GM12878 (cell line): ENCODE measurements around the gene TACC2. TPM values are rescaled to one million over a fixed set of nuclear protein-coding genes. Genes with fewer than 3 reads are reported as not detected.

Source experiments
- ATAC-seq: fragments of 200-7000 bp; cut with Tn5 transposase; 3 replicates; pipeline ENCODE4 v1.9.1; 2020; ENCODE audit warnings: mild to moderate bottlenecking, moderate library complexity
- BruUV-seq: library from RNA; stranded (reverse); fragments of 400-500 nt; replicated peaks from 2 replicates; lab custom pipeline; 2021; lab: Mats Ljungman, UMichigan
- CTCF ChIA-PET: fragments of 300-600 bp; sonication (Branson Sonifier 250); formaldehyde crosslinking; extraction: SDS; loops from one replicate; lab custom pipeline; 2021; ENCODE audit warnings: inconsistent platforms; lab: Yijun Ruan, JAX
- POLR2A ChIA-PET: fragments of 350-600 bp; formaldehyde crosslinking; extraction: SDS; loops from one replicate; lab custom pipeline; 2021; ENCODE audit warnings: inconsistent platforms; lab: Charles Lee
- RAD21 ChIA-PET: fragments of 300-600 bp; sonication (Branson Sonifier 250); formaldehyde crosslinking; loops from one replicate; lab custom pipeline; 2023; ENCODE audit warnings: antibody characterized with exemption; ENCODE audit not compliant: unreplicated experiment; lab: Charles Lee
- SMC1A ChIA-PET: fragments of 300-600 bp; sonication (Branson Sonifier 250); formaldehyde crosslinking; loops from one replicate; lab custom pipeline; 2023; ENCODE audit not compliant: unreplicated experiment, uncharacterized antibody; lab: Charles Lee
- DNase-seq: peaks from one replicate; pipeline ENCODE4 v3.0.0-alpha.2; 2011; ENCODE audit warnings: low read depth, low spot score
- FAIRE-seq: peaks from 3 replicates; lab custom pipeline; 2011; peaks lifted over from hg19 to GRCh38; lab: Jason Lieb, UNC
- H2AFZ ChIP-seq: 2 replicates; pipeline ENCODE4 v1.6.0; 2011; ENCODE audit warnings: low read depth, low read length, control low read depth; ENCODE audit not compliant: control insufficient read depth
- H3K27ac ChIP-seq: 2 replicates; pipeline ENCODE4 v1.5.1; 2011; ENCODE audit warnings: control low read depth; ENCODE audit not compliant: control insufficient read depth, insufficient read depth
- H3K27me3 ChIP-seq, 2 experiments: replicated peaks in 1 of 2; 2 replicates each; pipeline versions ENCODE4 v1.6.0 to v1.6.1; 2011; ENCODE audit warnings: low read length in 1 of 2; ENCODE audit not compliant: control insufficient read depth in 2 of 2, insufficient read depth in 2 of 2
- H3K36me3 ChIP-seq, 2 experiments: 2 replicates each; pipeline ENCODE4 v1.5.1; 2011; ENCODE audit warnings: low read length in 1 of 2; ENCODE audit not compliant: control insufficient read depth in 2 of 2, insufficient read depth in 2 of 2
- H3K4me1 ChIP-seq: 2 replicates; pipeline ENCODE4 v1.6.1; 2011; ENCODE audit warnings: mild to moderate bottlenecking, low read length, moderate library complexity, mixed read lengths; ENCODE audit not compliant: control insufficient read depth, insufficient read depth
- H3K4me2 ChIP-seq: 2 replicates; pipeline ENCODE4 v1.6.0; 2011; ENCODE audit warnings: control low read depth; ENCODE audit not compliant: control insufficient read depth, insufficient read depth
- H3K4me3 ChIP-seq: fragments of 200-600 bp; sonication (generic); 2 replicates; pipeline ENCODE4 v1.5.1; 2016
- H3K79me2 ChIP-seq: 2 replicates; pipeline ENCODE4 v1.6.0; 2011; ENCODE audit warnings: low read length; ENCODE audit not compliant: control insufficient read depth, insufficient read depth
- H3K9ac ChIP-seq: 2 replicates; pipeline ENCODE4 v1.8.0; 2011; ENCODE audit warnings: low read length, control low read depth, mixed read lengths; ENCODE audit not compliant: control insufficient read depth, insufficient read depth
- H3K9me3 ChIP-seq: replicated peaks from 3 replicates; pipeline ENCODE4 v1.5.1; 2011; ENCODE audit warnings: mild to moderate bottlenecking, low read length; ENCODE audit not compliant: control insufficient read depth, insufficient read depth
- H4K20me1 ChIP-seq: 2 replicates; pipeline ENCODE4 v1.6.0; 2011; ENCODE audit not compliant: control insufficient read depth, insufficient read depth
- ATF7 ChIP-seq: fragments of 450-650 bp; IDR thresholded peaks from 2 replicates; pipeline ENCODE4 v1.6.1; 2016; ENCODE audit warnings: low read depth, mild to moderate bottlenecking
- FOS ChIP-seq: IDR thresholded peaks from 3 replicates; pipeline ENCODE4 v1.6.1; 2011; ENCODE audit warnings: borderline replicate concordance; ENCODE audit not compliant: insufficient read length; ENCODE audit errors: extremely low read depth
- GATAD2B ChIP-seq: fragments of 450-650 bp; conservative IDR thresholded peaks from 2 replicates; pipeline ENCODE4 v1.6.1; 2017; ENCODE audit warnings: low read depth, mild to moderate bottlenecking, moderate library complexity
- JUND ChIP-seq: IDR thresholded peaks from 2 replicates; pipeline ENCODE4 v1.6.1; 2012; ENCODE audit warnings: low read depth, mild to moderate bottlenecking, low read length, improper control_type of control experiment, moderate library complexity
- MTA2 ChIP-seq: fragments of 450-650 bp; IDR thresholded peaks from 2 replicates; pipeline ENCODE4 v1.6.1; 2016; ENCODE audit warnings: low read depth, mild to moderate bottlenecking, moderate library complexity
- NR2F1 ChIP-seq: fragments of 450-650 bp; conservative IDR thresholded peaks from 2 replicates; pipeline ENCODE4 v1.6.1; 2017; ENCODE audit warnings: mild to moderate bottlenecking
- PAX5 ChIP-seq: IDR thresholded peaks from 2 replicates; pipeline ENCODE4 v1.6.1; 2011; ENCODE audit warnings: low read depth, low read length, borderline replicate concordance
- PAX8 ChIP-seq: fragments of 450-650 bp; IDR thresholded peaks from 2 replicates; pipeline ENCODE4 v1.6.1; 2017; ENCODE audit warnings: mild to moderate bottlenecking, moderate library complexity
- POLR2AphosphoS2 ChIP-seq: IDR thresholded peaks from 2 replicates; pipeline ENCODE4 v1.6.1; 2011; ENCODE audit warnings: low read depth, mild to moderate bottlenecking, low read length, improper control_type of control experiment, moderate library complexity
- RUNX3 ChIP-seq: IDR thresholded peaks from 2 replicates; pipeline ENCODE4 v1.6.1; 2012; ENCODE audit warnings: low read length, inconsistent platforms
- SMAD5 ChIP-seq: IDR thresholded peaks from 2 replicates; pipeline ENCODE4 v1.6.1; 2016; ENCODE audit warnings: antibody characterized with exemption, low read depth
- SPI1 ChIP-seq: IDR thresholded peaks from 2 replicates; pipeline ENCODE4 v1.6.1; 2011; ENCODE audit warnings: low read depth, mild to moderate bottlenecking, low read length, moderate library complexity, borderline replicate concordance; ENCODE audit not compliant: insufficient read depth
- TAF1 ChIP-seq: IDR thresholded peaks from 2 replicates; pipeline ENCODE4 v1.6.1; 2011; ENCODE audit warnings: mild to moderate bottlenecking, low read depth, low read length, borderline replicate concordance
- WGBS: methylation state at CpG from one replicate; pipeline ENCODE4 v1.1.6; 2016; ENCODE audit warnings: low lambda C conversion rate; ENCODE audit not compliant: insufficient replicate concordance, insufficient coverage; ENCODE audit errors: missing lambda C conversion rate; 5-methylcytosine and 5-hydroxymethylcytosine counted together
- in situ Hi-C: fragments of 300-500 bp; cut with MboI; formaldehyde crosslinking; loops from 9 replicates; pipeline ENCODE4 v1.14.3; 2018; ENCODE audit warnings: mixed read lengths
- intact Hi-C: fragments of 100-400 bp; cut with micrococcal nuclease; formaldehyde crosslinking; loops from one replicate; pipeline ENCODE4 v1.14.2; 2022; ENCODE audit not compliant: unreplicated experiment
- polyA plus RNA-seq, 11 experiments: library from polyadenylated mRNA; depleted of rRNA in 4 of 11; unstranded in 6 of 11; stranded (reverse) in 5 of 11; fragments of >200 nt; fragmentation: Nextera tagmentation in 4 of 11; fragmentation: Illumina TruSeq in 1 of 11; extraction: Ambion mirVana in 4 of 11; extraction: Trizol in 1 of 11; gene quantifications; 1 replicate in 1 of 11; 2 replicates in 10 of 11; pipeline versions ENCODE4 v1.2.1 to v1.2.3, GENCODE V29; 2011 to 2016; ENCODE audit warnings: inconsistent platforms in 2 of 11, missing spikeins in 2 of 11, low read depth in 1 of 11
- total RNA-seq, 4 experiments: library from RNA; depleted of rRNA in 3 of 4; stranded (reverse); fragments of >200 nt in 3 of 4; fragmentation: Illumina TruSeq in 1 of 4; extraction: Trizol in 1 of 4; gene quantifications; 2 replicates each; pipeline versions ENCODE4 v1.2.1 to v1.2.3, GENCODE V29; 2013 to 2021
- TF ChIP-seq, protein P1 (sequence below): IDR thresholded peaks from 2 replicates; pipeline ENCODE4 v1.6.1; 2011; ENCODE audit warnings: borderline replicate concordance, low read depth, mild to moderate bottlenecking, moderate library complexity, mixed read lengths, low read length; ENCODE audit not compliant: insufficient read depth; ENCODE audit errors: extremely low read length
- TF ChIP-seq, protein P2 (sequence below): IDR thresholded peaks from 2 replicates; pipeline ENCODE4 v1.6.1; 2012; ENCODE audit warnings: low read depth, low read length, improper control_type of control experiment
- TF ChIP-seq, protein P3 (sequence below): fragments of 450-650 bp; conservative IDR thresholded peaks from 2 replicates; pipeline ENCODE4 v1.6.1; 2017; ENCODE audit warnings: mild to moderate bottlenecking, moderate library complexity

The TACC2 gene
- total and polyA plus RNA-seq, 10 of the 15 experiments (the other 5 are each of a cell fraction or from before 2014, with no cell fraction given): 0.07 to 0.64 (median 0.13) TPM; not detected in 5

DNA sequence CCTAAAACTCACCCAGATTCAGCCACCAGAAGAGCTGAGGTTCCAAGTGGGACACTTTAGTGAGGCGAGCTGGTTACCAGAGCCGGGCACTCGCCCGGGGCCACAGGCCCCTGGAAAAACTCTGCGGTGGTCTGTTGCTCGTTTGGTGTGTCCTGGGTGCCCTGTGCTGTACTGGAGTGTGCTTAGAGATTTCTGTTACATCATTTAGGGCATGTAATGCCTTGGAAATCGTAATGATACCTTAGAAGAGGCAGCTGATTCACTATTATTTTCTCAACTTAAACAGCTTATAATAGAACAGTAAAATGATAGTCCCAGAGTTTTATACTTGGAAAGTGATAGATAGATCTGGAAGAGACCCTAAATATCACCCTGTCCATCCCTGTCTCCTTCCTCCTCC lies 233.7 kb downstream of the TACC2 start:
- in situ Hi-C loops: no loop called here
- Histone ChIP-seq H3K4me3 (no peak overlapping the region), H3K36me3 (no peaks in the 10 kb centered on the region), H3K4me2 (no peak overlapping the region), H3K79me2 (no peaks in the 10 kb centered on the region), H4K20me1 (no peaks in the 10 kb centered on the region), H3K27me3 (peaks cover 0 to 1% of the 10 kb centered on the region in 2 experiments; a peak in 2 of 4 replicates), H2AFZ (no peak overlapping the region), H3K9ac (no peak overlapping the region), H3K9me3 (no peaks in the 10 kb centered on the region), H3K27ac (no peak overlapping the region), H3K4me1 (no peaks in the 10 kb centered on the region)
- no peak for ATAC-seq
- intact Hi-C loops: no loop called here
- WGBS: 46% methylated on average over 7 of the region's 7 CpGs
- ChIA-PET POLR2A (interaction anchor here (0.7 kb wide), 1 partner anchor 292 kb away, joined by 3 read pairs; no protein-coding TSS in a partner anchor), RAD21 (no interaction called here), SMC1A (interaction anchor here (0.8 kb wide), 1 partner anchor 217 kb away, joined by 3 read pairs; no protein-coding TSS in a partner anchor), CTCF (no interaction called here)
- BruUV-seq: no TSS peak
- no peak for DNase-seq
- FAIRE-seq: no peak
- TF ChIP-seq, protein P1, sequence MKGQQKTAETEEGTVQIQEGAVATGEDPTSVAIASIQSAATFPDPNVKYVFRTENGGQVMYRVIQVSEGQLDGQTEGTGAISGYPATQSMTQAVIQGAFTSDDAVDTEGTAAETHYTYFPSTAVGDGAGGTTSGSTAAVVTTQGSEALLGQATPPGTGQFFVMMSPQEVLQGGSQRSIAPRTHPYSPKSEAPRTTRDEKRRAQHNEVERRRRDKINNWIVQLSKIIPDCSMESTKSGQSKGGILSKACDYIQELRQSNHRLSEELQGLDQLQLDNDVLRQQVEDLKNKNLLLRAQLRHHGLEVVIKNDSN: no peak
- TF ChIP-seq GATAD2B (no peak), POLR2AphosphoS2 (no peak), JUND (no peak)

DNA sequence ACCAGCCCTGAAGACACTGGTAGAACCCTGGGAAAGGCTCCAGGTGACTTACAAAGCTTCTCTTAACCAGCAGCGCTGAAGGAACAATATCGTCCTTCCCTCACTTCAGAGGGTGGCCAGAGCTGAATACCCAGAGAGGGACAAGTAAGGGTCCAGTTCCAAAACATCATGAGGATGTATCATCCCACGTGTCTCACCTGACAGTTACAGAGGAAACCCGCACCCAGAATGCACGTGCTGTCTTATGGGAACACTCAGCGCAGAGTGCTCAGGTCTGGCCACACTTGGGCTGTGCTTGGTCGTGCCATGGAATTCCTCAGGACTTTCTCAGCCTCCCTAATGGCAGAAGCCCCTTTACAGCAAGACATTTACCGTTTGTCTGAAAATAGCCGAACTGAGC lies 235.2 kb downstream of the TACC2 start:
- ATAC-seq: no peak
- DNase-seq: no peak
- H3K4me2 ChIP-seq: no peak overlapping the region
- POLR2A ChIA-PET: no interaction called here
- peaks cover 0 to 1% of the 10 kb centered on the region in 2 experiments; a peak in 2 of 4 replicates for H3K27me3 ChIP-seq
- H3K4me1 ChIP-seq: no peaks in the 10 kb centered on the region
- SMC1A ChIA-PET: no interaction called here
- H3K79me2 ChIP-seq: no peaks in the 10 kb centered on the region
- H3K36me3 ChIP-seq: no peaks in the 10 kb centered on the region
- H2AFZ ChIP-seq: no peak overlapping the region
- 28% methylated on average over 9 of the region's 9 CpGs for WGBS
- in situ Hi-C loops: no loop called here
- intact Hi-C loops: no loop called here
- CTCF ChIA-PET: no interaction called here
- RAD21 ChIA-PET: no interaction called here
- no peak overlapping the region for H3K9ac ChIP-seq
- H3K27ac ChIP-seq: no peak overlapping the region
- no TSS peak for BruUV-seq
- H3K9me3 ChIP-seq: no peaks in the 10 kb centered on the region
- H4K20me1 ChIP-seq: no peaks in the 10 kb centered on the region
- FAIRE-seq: no peak
- H3K4me3 ChIP-seq: no peak overlapping the region
- TF ChIP-seq SMAD5 (no peak), TAF1 (no peak), NR2F1 (no peak), PAX5 (no peak), RUNX3 (no peak), FOS (no peak), SPI1 (no peak), MTA2 (no peak), PAX8 (no peak), ATF7 (no peak)
- TF ChIP-seq, protein P2, sequence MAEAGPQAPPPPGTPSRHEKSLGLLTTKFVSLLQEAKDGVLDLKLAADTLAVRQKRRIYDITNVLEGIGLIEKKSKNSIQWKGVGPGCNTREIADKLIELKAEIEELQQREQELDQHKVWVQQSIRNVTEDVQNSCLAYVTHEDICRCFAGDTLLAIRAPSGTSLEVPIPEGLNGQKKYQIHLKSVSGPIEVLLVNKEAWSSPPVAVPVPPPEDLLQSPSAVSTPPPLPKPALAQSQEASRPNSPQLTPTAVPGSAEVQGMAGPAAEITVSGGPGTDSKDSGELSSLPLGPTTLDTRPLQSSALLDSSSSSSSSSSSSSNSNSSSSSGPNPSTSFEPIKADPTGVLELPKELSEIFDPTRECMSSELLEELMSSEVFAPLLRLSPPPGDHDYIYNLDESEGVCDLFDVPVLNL: no peak
- TF ChIP-seq, protein P3, sequence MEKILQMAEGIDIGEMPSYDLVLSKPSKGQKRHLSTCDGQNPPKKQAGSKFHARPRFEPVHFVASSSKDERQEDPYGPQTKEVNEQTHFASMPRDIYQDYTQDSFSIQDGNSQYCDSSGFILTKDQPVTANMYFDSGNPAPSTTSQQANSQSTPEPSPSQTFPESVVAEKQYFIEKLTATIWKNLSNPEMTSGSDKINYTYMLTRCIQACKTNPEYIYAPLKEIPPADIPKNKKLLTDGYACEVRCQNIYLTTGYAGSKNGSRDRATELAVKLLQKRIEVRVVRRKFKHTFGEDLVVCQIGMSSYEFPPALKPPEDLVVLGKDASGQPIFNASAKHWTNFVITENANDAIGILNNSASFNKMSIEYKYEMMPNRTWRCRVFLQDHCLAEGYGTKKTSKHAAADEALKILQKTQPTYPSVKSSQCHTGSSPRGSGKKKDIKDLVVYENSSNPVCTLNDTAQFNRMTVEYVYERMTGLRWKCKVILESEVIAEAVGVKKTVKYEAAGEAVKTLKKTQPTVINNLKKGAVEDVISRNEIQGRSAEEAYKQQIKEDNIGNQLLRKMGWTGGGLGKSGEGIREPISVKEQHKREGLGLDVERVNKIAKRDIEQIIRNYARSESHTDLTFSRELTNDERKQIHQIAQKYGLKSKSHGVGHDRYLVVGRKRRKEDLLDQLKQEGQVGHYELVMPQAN: no peak
